Ovary (tissue), 9 donors: ENCODE results near the gene MRRF. TPM values are rescaled to one million over a fixed set of nuclear protein-coding genes. Genes with fewer than 3 reads are reported as not detected.

Experiments
- DNase-seq, 5 donors: peaks; one replicate each; pipeline ENCODE4 v3.0.0-alpha.2; 2019 to 2020
- H3K27ac ChIP-seq, 2 donors: fragments of 200-600 bp; one replicate each; pipeline versions ENCODE4 v1.5.1 to v1.8.0; 2019 to 2022
- H3K27me3 ChIP-seq: fragments of 200-600 bp; one replicate; pipeline ENCODE4 v1.8.0; 2022
- H3K36me3 ChIP-seq: fragments of 200-600 bp; sonication (generic); one replicate; pipeline ENCODE4 v1.5.1; 2019
- H3K4me1 ChIP-seq: one replicate; pipeline ENCODE4 v1.8.1; 2013; ENCODE audit warnings: mild to moderate bottlenecking, moderate library complexity; ENCODE audit not compliant: insufficient read depth
- H3K4me3 ChIP-seq: fragments of 200-600 bp; sonication (generic); one replicate; pipeline ENCODE4 v1.5.1; 2017
- H3K9me3 ChIP-seq, 2 donors: fragments of 200-600 bp in 1 of 2; sonication (generic) in 1 of 2; one replicate each; pipeline versions ENCODE4 v1.5.1 to v1.8.1; 2013 to 2019; ENCODE audit warnings: mild to moderate bottlenecking in 1 of 2, moderate library complexity in 1 of 2
- EP300 ChIP-seq: sonication (generic); formaldehyde crosslinking; IDR thresholded peaks from one replicate; pipeline ENCODE4 v1.6.1; 2017; ENCODE audit warnings: antibody characterized with exemption
- POLR2A ChIP-seq: fragments of 450-650 bp; IDR thresholded peaks from one replicate; pipeline ENCODE4 v1.6.1; 2017; ENCODE audit warnings: antibody characterized with exemption, mild to moderate bottlenecking, moderate library complexity
- WGBS, 3 donors: extraction: QIAGEN DNeasy Blood & Tissue Kit in 1 of 3; methylation state at CpG; one replicate each; pipeline versions ENCODE4 v1.1.5 to v1.1.7; 2013 to 2017; 5-methylcytosine and 5-hydroxymethylcytosine counted together
- intact Hi-C, 4 donors: fragments of 100-400 bp; cut with DNase I; formaldehyde crosslinking; loops; one replicate each; pipeline versions ENCODE4 v1.11.0 to v1.15.1; 2022 to 2023
- polyA plus RNA-seq, 2 donors: library from polyadenylated mRNA; stranded (reverse); fragments of 200-250 nt in 1 of 2; fragments of 350-450 nt in 1 of 2; fragmentation: Illumina TruSeq in 1 of 2; extraction: RNeasy Lipid Tissue Mini Kit (QIAGEN cat#74804) in 1 of 2; gene quantifications; one replicate each; pipeline ENCODE4 v1.2.3, GENCODE V29; 2013 to 2014
- total RNA-seq, 7 donors: library from RNA; depleted of rRNA in 2 of 7; stranded (reverse); fragments of >200 nt in 2 of 7; fragmentation: NEBNext Ultra II Directional in 3 of 7; extraction: Animal tissue kit (Norgen Biotek cat#: 25700) in 3 of 7; gene quantifications; one replicate each; pipeline versions ENCODE4 v1.1.0 to v1.2.4, GENCODE V29; 2016 to 2023
- TF ChIP-seq, protein P1 (sequence below), 3 donors: fragments of 450-650 bp in 2 of 3; fragments of 200-600 bp in 1 of 3; IDR thresholded peaks; one replicate each; pipeline versions ENCODE4 v1.5.1 to v1.8.0; 2016 to 2022; ENCODE audit warnings: antibody characterized with exemption in 3 of 3, mild to moderate bottlenecking in 1 of 3
- donor health status: DM: no; HTN: no; CAD: no; lungs with moderate emphysema.
- donor health status: DM: no; HTN: no; CAD: no.
- donor health status: Bipolar disorder and iron deficiency.
- donor health status: DM: yes; HTN: yes; CAD: no.
- donor health status: DM: no; HTN: no; CAD: no.
- donor health status: DM: yes; HTN: yes; CAD: no.

MRRF gene
- total and polyA plus RNA-seq, 9 donors, result 15.6 to 29.8 (median 22.2) TPM

DNA sequence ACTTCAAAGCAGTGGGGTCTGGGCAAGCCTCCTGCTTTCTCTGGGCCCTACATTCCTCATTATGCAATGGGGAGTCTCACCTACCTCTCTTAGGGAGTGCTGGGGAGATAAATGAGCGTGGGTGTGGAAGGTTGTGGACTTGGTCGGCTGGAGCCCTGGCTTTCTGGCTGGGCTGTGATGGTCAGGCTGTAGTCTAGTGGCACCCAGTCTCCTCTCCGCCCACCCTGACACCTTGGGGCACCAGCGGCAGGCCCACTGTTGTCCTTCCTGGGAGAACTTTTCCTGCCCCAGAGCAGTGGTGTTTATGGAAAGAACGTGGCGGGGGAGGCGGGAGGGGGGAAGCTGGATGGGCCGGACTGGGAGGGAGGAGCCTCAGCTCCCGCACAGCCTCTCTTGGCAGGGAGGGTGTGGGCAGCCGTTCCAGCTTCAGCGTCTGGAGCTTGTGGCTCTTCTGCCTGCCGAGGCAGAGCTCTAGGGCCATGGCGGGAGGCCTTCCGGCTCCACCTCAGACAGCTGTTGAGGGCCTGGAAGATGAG is 110.3 kb downstream of the MRRF start:
- H3K27ac ChIP-seq, result peak overlapping the region in 1 of 2 donors; percentile 47
- 8 to 14% (median 10%) methylated on average over 11 to 14 of the region's 14 CpGs for WGBS, 3 donors
- peaks cover 13% of the 10 kb centered on the region for H3K4me1 ChIP-seq
- TF ChIP-seq EP300, result no peak
- no peak for TF ChIP-seq POLR2A
- TF ChIP-seq, protein P1, sequence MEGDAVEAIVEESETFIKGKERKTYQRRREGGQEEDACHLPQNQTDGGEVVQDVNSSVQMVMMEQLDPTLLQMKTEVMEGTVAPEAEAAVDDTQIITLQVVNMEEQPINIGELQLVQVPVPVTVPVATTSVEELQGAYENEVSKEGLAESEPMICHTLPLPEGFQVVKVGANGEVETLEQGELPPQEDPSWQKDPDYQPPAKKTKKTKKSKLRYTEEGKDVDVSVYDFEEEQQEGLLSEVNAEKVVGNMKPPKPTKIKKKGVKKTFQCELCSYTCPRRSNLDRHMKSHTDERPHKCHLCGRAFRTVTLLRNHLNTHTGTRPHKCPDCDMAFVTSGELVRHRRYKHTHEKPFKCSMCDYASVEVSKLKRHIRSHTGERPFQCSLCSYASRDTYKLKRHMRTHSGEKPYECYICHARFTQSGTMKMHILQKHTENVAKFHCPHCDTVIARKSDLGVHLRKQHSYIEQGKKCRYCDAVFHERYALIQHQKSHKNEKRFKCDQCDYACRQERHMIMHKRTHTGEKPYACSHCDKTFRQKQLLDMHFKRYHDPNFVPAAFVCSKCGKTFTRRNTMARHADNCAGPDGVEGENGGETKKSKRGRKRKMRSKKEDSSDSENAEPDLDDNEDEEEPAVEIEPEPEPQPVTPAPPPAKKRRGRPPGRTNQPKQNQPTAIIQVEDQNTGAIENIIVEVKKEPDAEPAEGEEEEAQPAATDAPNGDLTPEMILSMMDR (IDR thresholded peaks at IDR 0.05), result no peak
- H3K9me3 ChIP-seq, result no peaks in the 10 kb centered on the region
- H3K36me3 ChIP-seq, result no peaks in the 10 kb centered on the region
- no peak overlapping the region for H3K4me3 ChIP-seq
- intact Hi-C loops, result no loop called here
- H3K27me3 ChIP-seq, result no peaks in the 10 kb centered on the region
- peak; percentile 76 to 87 (median 81) for DNase-seq

DNA sequence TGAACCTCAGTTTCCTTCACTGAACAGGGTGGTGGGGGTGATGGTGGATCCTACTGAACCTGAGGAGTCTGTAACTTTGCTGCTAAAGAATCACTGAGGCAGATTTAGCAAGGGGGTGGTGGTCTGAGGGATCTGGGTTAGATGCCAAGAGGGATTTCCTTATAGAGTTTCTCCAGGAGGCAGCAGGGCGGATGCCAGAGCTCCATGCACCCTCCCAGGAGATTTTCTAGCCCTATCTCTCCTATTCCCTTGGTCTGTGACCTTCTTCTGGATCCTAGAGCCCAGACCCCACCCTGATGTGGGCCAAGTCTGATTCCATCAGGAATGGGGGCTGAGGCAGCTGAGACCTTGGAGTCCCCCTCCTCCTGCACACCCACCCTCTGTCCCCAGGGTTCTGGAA is 112.1 kb downstream of the MRRF start:
- WGBS, 3 donors, result 85 to 92% (median 88%) methylated on average over 1 of the region's 1 CpG
- intact Hi-C loops, result no loop called here
- no peaks in the 10 kb centered on the region for H3K36me3 ChIP-seq
- TF ChIP-seq, protein P1 (IDR thresholded peaks at IDR 0.05), result no peak
- no peak for TF ChIP-seq POLR2A
- no peak for TF ChIP-seq EP300
- no peaks in the 10 kb centered on the region for H3K27me3 ChIP-seq
- H3K4me3 ChIP-seq, result no peak overlapping the region
- peaks cover 13% of the 10 kb centered on the region for H3K4me1 ChIP-seq
- H3K9me3 ChIP-seq, result no peaks in the 10 kb centered on the region
- DNase-seq, result no peak
- H3K27ac ChIP-seq, result no peak overlapping the region

DNA sequence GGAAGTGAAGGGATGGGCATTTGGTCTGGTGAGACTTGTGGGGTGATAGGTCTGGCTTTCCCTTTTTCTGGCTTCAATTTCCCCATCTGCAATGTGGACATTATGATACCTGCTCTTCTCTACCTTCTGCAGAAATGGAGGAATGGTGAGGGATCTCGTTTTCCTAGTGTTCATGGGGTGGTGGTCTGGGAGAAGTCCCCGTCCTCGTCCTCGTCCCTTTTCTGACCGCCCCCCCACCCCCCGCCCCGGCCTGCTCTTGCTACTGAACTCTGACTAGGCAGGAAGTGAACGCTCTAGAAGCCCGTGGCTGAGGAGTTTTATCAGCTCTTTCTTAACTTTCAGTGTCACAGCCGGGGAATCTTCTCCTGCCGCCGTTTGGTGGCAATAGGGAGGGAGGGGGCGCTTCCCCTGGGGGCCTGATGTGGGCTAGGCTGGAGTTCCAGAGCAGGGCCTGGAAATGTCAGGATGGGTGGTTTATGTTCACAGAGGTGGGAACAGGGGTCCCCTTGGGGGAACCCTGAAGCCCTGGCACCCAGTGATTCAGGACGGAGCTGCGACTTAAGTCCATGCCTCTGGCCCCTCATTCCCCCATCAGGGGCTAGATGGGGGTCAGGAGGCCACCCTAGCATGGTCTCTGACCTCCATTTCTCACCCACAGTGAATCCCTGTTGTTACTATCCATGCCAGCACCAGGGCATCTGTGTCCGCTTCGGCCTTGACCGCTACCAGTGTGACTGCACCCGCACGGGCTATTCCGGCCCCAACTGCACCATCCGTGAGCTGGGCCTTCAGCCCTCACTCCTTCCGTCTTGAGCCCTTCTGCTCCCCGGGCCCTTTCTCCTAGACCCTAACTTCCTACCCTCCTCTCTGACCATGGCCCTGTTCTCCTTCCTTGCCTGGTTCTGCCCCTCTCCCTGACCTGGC is 112.8 kb downstream of the MRRF start:
- no peaks in the 10 kb centered on the region for H3K27me3 ChIP-seq
- H3K27ac ChIP-seq, result no peak overlapping the region
- H3K4me1 ChIP-seq, result peaks cover 13% of the 10 kb centered on the region
- no peaks in the 10 kb centered on the region for H3K9me3 ChIP-seq
- no peak for TF ChIP-seq POLR2A
- TF ChIP-seq EP300, result no peak
- H3K36me3 ChIP-seq, result no peaks in the 10 kb centered on the region
- intact Hi-C loops, result no loop called here
- WGBS, 3 donors, result 69 to 80% (median 74%) methylated on average over 24 of the region's 24 CpGs
- no peak for DNase-seq
- H3K4me3 ChIP-seq, result no peak overlapping the region

DNA sequence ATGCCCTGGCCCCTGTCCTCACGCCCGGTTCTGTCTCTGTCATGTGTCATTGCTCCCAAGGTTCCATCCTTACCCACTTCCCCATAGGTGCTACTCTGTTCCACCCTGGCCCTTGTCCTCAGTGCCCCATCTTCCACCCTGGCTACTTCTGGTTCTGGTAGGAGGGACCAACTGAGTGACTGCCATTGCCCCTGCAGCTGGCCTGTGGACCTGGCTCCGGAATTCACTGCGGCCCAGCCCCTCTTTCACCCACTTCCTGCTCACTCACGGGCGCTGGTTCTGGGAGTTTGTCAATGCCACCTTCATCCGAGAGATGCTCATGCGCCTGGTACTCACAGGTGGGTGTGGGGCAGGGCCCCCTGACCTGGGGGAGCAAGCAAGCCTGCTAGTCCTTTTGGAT is 113.6 kb downstream of the MRRF start:
- TF ChIP-seq EP300, result no peak
- TF ChIP-seq, protein P1 (IDR thresholded peaks at IDR 0.05), result no peak
- TF ChIP-seq POLR2A, result no peak
- H3K4me3 ChIP-seq, result no peak overlapping the region
- no peaks in the 10 kb centered on the region for H3K9me3 ChIP-seq
- 89 to 96% (median 93%) methylated on average over 8 of the region's 8 CpGs for WGBS, 3 donors
- H3K27ac ChIP-seq, result no peak overlapping the region
- H3K36me3 ChIP-seq, result no peaks in the 10 kb centered on the region
- H3K27me3 ChIP-seq, result no peaks in the 10 kb centered on the region
- DNase-seq, result no peak
- peaks cover 13% of the 10 kb centered on the region for H3K4me1 ChIP-seq
- intact Hi-C loops, result no loop called here

DNA sequence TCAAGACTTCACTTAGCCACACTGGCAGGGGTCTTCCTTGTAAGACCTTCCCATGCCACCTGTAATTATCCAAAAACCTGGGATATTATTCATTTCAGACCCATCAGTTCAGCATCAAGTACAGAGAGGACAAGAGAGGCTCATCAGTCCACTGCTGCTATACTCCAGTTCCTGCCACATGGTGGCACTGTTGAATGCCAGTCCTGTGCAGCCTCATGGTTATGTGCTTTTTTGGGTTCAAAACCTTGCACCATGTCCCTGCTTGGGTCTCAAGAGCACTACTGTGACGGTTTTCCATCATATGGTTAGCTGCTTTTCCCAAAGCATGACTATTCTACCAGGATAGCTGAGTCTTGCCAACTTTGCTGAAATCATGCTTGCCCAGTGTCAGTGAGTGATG is 114.7 kb downstream of the MRRF start:
- DNase-seq, result no peak
- Histone ChIP-seq H3K27me3 (no peaks in the 10 kb centered on the region), H3K4me1 (peaks cover 13% of the 10 kb centered on the region), H3K4me3 (no peak overlapping the region), H3K27ac (no peak overlapping the region), H3K36me3 (no peaks in the 10 kb centered on the region), H3K9me3 (no peaks in the 10 kb centered on the region)
- TF ChIP-seq EP300, result no peak
- 71 to 86% (median 79%) methylated on average over 1 of the region's 1 CpG for WGBS, 3 donors
- intact Hi-C loops, result no loop called here
